ENCODE measurements around the gene KIAA0232. TPM values are rescaled to one million over a fixed set of nuclear protein-coding genes. Genes with fewer than 3 reads are reported as not detected.
A peak's percentile ranks its signal among the peaks of the same experiment; 100 is the strongest.
"Not testable (repeated sequence)": the region's sequence is repeated elsewhere in the genome, so short reads cannot be mapped to it uniquely, and the experiment has no call there.

Gene KIAA0232
- total and polyA plus RNA-seq, 2 experiments from 2014 or later = 27.4 to 28.7 TPM

- no peaks in the 10 kb centered on the region for H3K9me3 ChIP-seq (ENCODE audit: low read depth)
- no peaks in the 10 kb centered on the region for H3K36me3 ChIP-seq
- TF ChIP-seq CTCF (IDR thresholded peaks at IDR 0.05; ENCODE audit: low read depth, low read length) = no peak
- peak overlapping the region; percentile 17 for H3K27ac ChIP-seq
- no peaks in the 10 kb centered on the region for H3K27me3 ChIP-seq
- H3K4me3 ChIP-seq = no peak overlapping the region
- no peak for DNase-seq (ENCODE audit: low read depth in 1 of 2, low spot score in 1 of 2)
- H3K4me1 ChIP-seq (ENCODE audit: low read depth) = peaks cover 18% of the 10 kb centered on the region
These were observed 106.1 kb downstream of the KIAA0232 start for GRCh38 chr4:6888506-6889071.

- Histone ChIP-seq H3K27me3 (no peaks in the 10 kb centered on the region), H3K27ac (no peak overlapping the region), H3K4me3 (no peak overlapping the region), H3K36me3 (no peaks in the 10 kb centered on the region), H3K4me1 (ENCODE audit: low read depth) (peaks cover 18% of the 10 kb centered on the region), H3K9me3 (ENCODE audit: low read depth) (no peaks in the 10 kb centered on the region)
- no peak for DNase-seq (ENCODE audit: low read depth in 1 of 2, low spot score in 1 of 2)
- TF ChIP-seq CTCF (IDR thresholded peaks at IDR 0.05; ENCODE audit: low read depth, low read length) = no peak
These were observed 106.7 kb downstream of the KIAA0232 start for GRCh38 chr4:6889101-6889735.

- Histone ChIP-seq H3K36me3 (no peaks in the 10 kb centered on the region), H3K27me3 (no peaks in the 10 kb centered on the region), H3K4me1 (ENCODE audit: low read depth) (peaks cover 18% of the 10 kb centered on the region), H3K9me3 (ENCODE audit: low read depth) (no peaks in the 10 kb centered on the region), H3K27ac (no peak overlapping the region), H3K4me3 (no peak overlapping the region)
- DNase-seq (ENCODE audit: low read depth in 1 of 2, low spot score in 1 of 2) = no peak
- TF ChIP-seq CTCF (IDR thresholded peaks at IDR 0.05; ENCODE audit: low read depth, low read length) = no peak
These were observed 107.3 kb downstream of the KIAA0232 start for GRCh38 chr4:6889736-6890324.

GRCh38 chr4:6890358-6890757, 107.8 kb downstream of the KIAA0232 start:
- H3K4me3 ChIP-seq = no peak overlapping the region

GRCh38 chr4:6890971-6891370, 108.4 kb downstream of the KIAA0232 start:
- not testable (repeated sequence) for H3K36me3 ChIP-seq; H3K27ac ChIP-seq; H3K9me3 ChIP-seq (ENCODE audit: low read depth); H3K4me3 ChIP-seq; DNase-seq (ENCODE audit: low read depth in 1 of 2, low spot score in 1 of 2); H3K27me3 ChIP-seq
- H3K4me1 ChIP-seq (ENCODE audit: low read depth) = peaks cover 17% of the 10 kb centered on the region

More at GRCh38 chr4:6890358-6890757, 107.8 kb downstream of the KIAA0232 start:
- Histone ChIP-seq H3K27me3 (no peaks in the 10 kb centered on the region), H3K4me1 (ENCODE audit: low read depth) (peaks cover 18% of the 10 kb centered on the region), H3K36me3 (no peaks in the 10 kb centered on the region), H3K27ac (no peak overlapping the region), H3K9me3 (ENCODE audit: low read depth) (no peaks in the 10 kb centered on the region)
- no peak for TF ChIP-seq CTCF (IDR thresholded peaks at IDR 0.05; ENCODE audit: low read depth, low read length)
- no peak for DNase-seq (ENCODE audit: low read depth in 1 of 2, low spot score in 1 of 2)

All from cardiac muscle cell (in vitro differentiated cells and primary cell).